HepG2 (cell line): ENCODE results near the gene ULK4. TPM values are rescaled to one million over a fixed set of nuclear protein-coding genes. Genes with fewer than 3 reads are reported as not detected.
"Not testable (repeated sequence)": the region's sequence is repeated elsewhere in the genome, so short reads cannot be mapped to it uniquely, and the experiment has no call there.

ENCODE experiments used
- ATAC-seq: fragments of 200-7000 bp; cut with Tn5 transposase; 3 replicates; pipeline ENCODE4 v1.9.1; 2020; ENCODE audit warnings: mild to moderate bottlenecking, moderate library complexity
- BruUV-seq: library from RNA; stranded (reverse); fragments of 400-500 nt; replicated peaks from 2 replicates; lab custom pipeline; 2021; lab: Mats Ljungman, UMichigan
- CTCF ChIA-PET: fragments of 300-600 bp; formaldehyde crosslinking; extraction: SDS; loops from one replicate; lab custom pipeline; 2021; ENCODE audit warnings: low total read pairs, inconsistent platforms, low intra/inter-chr PET ratio; lab: Yijun Ruan, JAX
- POLR2A ChIA-PET: fragments of 350-600 bp; sonication (Branson Sonifier 250); formaldehyde crosslinking; loops from one replicate; lab custom pipeline; 2020; ENCODE audit warnings: antibody characterized with exemption, inconsistent platforms; lab: Yijun Ruan, JAX
- DNase-seq: peaks from one replicate; pipeline ENCODE4 v3.0.0-alpha.2; 2015; ENCODE audit warnings: low spot score
- FAIRE-seq: peaks from 3 replicates; lab custom pipeline; 2011; peaks lifted over from hg19 to GRCh38; lab: Jason Lieb, UNC
- H2AFZ ChIP-seq: one replicate; pipeline ENCODE4 v1.6.1; 2011; ENCODE audit warnings: low read length, inconsistent platforms
- H3K27ac ChIP-seq: fragments of 300-600 bp; 3 replicates; pipeline ENCODE4 v1.8.0; 2011; ENCODE audit warnings: mixed run types, mild to moderate bottlenecking, mixed read lengths, low read length, inconsistent platforms; ENCODE audit not compliant: insufficient read depth; ENCODE audit errors: extremely low read length
- H3K27me3 ChIP-seq, 2 experiments: fragments of 200-600 bp in 1 of 2; 2 replicates in 1 of 2; 3 replicates in 1 of 2; pipeline versions ENCODE4 v1.6.0 to v1.8.0; 2011; ENCODE audit warnings: low read length in 2 of 2, mild to moderate bottlenecking in 2 of 2, moderate library complexity in 2 of 2, inconsistent platforms in 1 of 2; ENCODE audit not compliant: insufficient read depth in 2 of 2, control insufficient read depth in 1 of 2
- H3K36me3 ChIP-seq, 2 experiments: fragments of 200-600 bp in 1 of 2; replicated peaks in 1 of 2; 2 replicates in 1 of 2; 3 replicates in 1 of 2; pipeline versions ENCODE4 v1.5.1 to v1.8.0; 2011; ENCODE audit warnings: low read length in 2 of 2, inconsistent platforms in 1 of 2; ENCODE audit not compliant: insufficient read depth in 2 of 2, control insufficient read depth in 1 of 2
- H3K4me1 ChIP-seq: 2 replicates; pipeline ENCODE4 v1.5.1; 2012; ENCODE audit warnings: low read length, inconsistent platforms; ENCODE audit not compliant: insufficient read depth
- H3K4me2 ChIP-seq: 2 replicates; pipeline ENCODE4 v1.6.0; 2011; ENCODE audit warnings: low read depth, low read length, inconsistent platforms
- H3K4me3 ChIP-seq, 3 experiments: fragments of 200-600 bp in 1 of 3; sonication (generic), shearing (Covaris generic) in 1 of 3; replicated peaks in 1 of 3; 2 replicates each; pipeline ENCODE4 v1.5.1; 2011 to 2016; ENCODE audit warnings: low read length in 3 of 3, inconsistent platforms in 2 of 3, low read depth in 2 of 3, mild to moderate bottlenecking in 2 of 3, control low read depth in 1 of 3, mixed read lengths in 1 of 3; ENCODE audit not compliant: insufficient read depth in 1 of 3
- H3K79me2 ChIP-seq: one replicate; pipeline ENCODE4 v1.6.1; 2011; ENCODE audit warnings: low read length, inconsistent platforms; ENCODE audit not compliant: insufficient read depth
- H3K9ac ChIP-seq: 2 replicates; pipeline ENCODE4 v1.6.0; 2011; ENCODE audit warnings: mild to moderate bottlenecking, low read depth, low read length, inconsistent platforms; ENCODE audit not compliant: insufficient read depth
- H3K9me3 ChIP-seq: 2 replicates; pipeline ENCODE4 v1.5.1; 2012; ENCODE audit warnings: mild to moderate bottlenecking, low read length
- H4K20me1 ChIP-seq: 2 replicates; pipeline ENCODE4 v1.6.0; 2011; ENCODE audit warnings: inconsistent platforms, mild to moderate bottlenecking, low read length, moderate library complexity; ENCODE audit not compliant: insufficient read depth
- MXI1 ChIP-seq: IDR thresholded peaks from 3 replicates; pipeline ENCODE4 v1.6.1; 2012; ENCODE audit warnings: low read depth, low read length, inconsistent platforms, borderline replicate concordance
- MYC ChIP-seq: sonication (generic); formaldehyde crosslinking; IDR thresholded peaks from 2 replicates; pipeline ENCODE4 v1.9.0; 2021; ENCODE audit warnings: missing genetic modification reagents, borderline replicate concordance
- SOX5 ChIP-seq: IDR thresholded peaks from 2 replicates; pipeline ENCODE4 v1.6.1; 2016; ENCODE audit warnings: borderline replicate concordance
- THRA ChIP-seq: sonication (generic); formaldehyde crosslinking; IDR thresholded peaks from 2 replicates; pipeline ENCODE4 v1.4.0; 2020; ENCODE audit warnings: missing genetic modification reagents, borderline replicate concordance
- ZNF205 ChIP-seq: IDR thresholded peaks from 2 replicates; pipeline ENCODE4 v1.6.1; 2018; ENCODE audit warnings: missing biosample characterization, missing genetic modification reagents
- ZNF331 ChIP-seq: sonication (generic); formaldehyde crosslinking; IDR thresholded peaks from 2 replicates; pipeline ENCODE4 v1.4.0; 2020; ENCODE audit warnings: missing genetic modification reagents
- ZNF547 ChIP-seq: sonication (generic); formaldehyde crosslinking; IDR thresholded peaks from 2 replicates; pipeline ENCODE4 v1.5.1; 2020; ENCODE audit warnings: mild to moderate bottlenecking, missing genetic modification reagents
- ZNF564 ChIP-seq: sonication (generic); formaldehyde crosslinking; IDR thresholded peaks from 2 replicates; pipeline ENCODE4 v1.8.1; 2023; ENCODE audit warnings: mild to moderate bottlenecking, missing genetic modification reagents
- ZNF703 ChIP-seq: sonication (generic); formaldehyde crosslinking; IDR thresholded peaks from 2 replicates; pipeline ENCODE4 v1.5.1; 2020; ENCODE audit warnings: missing genetic modification reagents, mild to moderate bottlenecking, moderate library complexity, borderline replicate concordance
- ZNF747 ChIP-seq: sonication (generic); formaldehyde crosslinking; IDR thresholded peaks from 2 replicates; pipeline ENCODE4 v1.8.1; 2023; ENCODE audit warnings: missing genetic modification reagents, mild to moderate bottlenecking, borderline replicate concordance
- ZNF792 ChIP-seq: IDR thresholded peaks from 2 replicates; pipeline ENCODE4 v1.6.1; 2016
- WGBS: methylation state at CpG from one replicate; pipeline ENCODE4 v1.1.6; 2017; ENCODE audit warnings: low lambda C conversion rate; 5-methylcytosine and 5-hydroxymethylcytosine counted together
- in situ Hi-C: cut with HindIII; loops from 2 replicates; pipeline ENCODE4 v1.10.0; 2017; ENCODE audit warnings: low pct_unique_long_range_greater_than_20kb; ENCODE audit not compliant: extremely low pct_ligation_motif_present
- intact Hi-C: fragments of 100-400 bp; cut with micrococcal nuclease; formaldehyde crosslinking; loops from one replicate; pipeline ENCODE4 v1.10.0; 2022; ENCODE audit not compliant: unreplicated experiment
- polyA plus RNA-seq, 8 experiments: library from polyadenylated mRNA; depleted of rRNA in 3 of 8; stranded (reverse) in 7 of 8; unstranded in 1 of 8; fragments of >200 nt; fragmentation: Illumina TruSeq in 4 of 8; extraction: Trizol in 4 of 8; gene quantifications; 2 replicates each; pipeline versions ENCODE4 v1.2.1 to v1.2.3, GENCODE V29; 2011 to 2016; ENCODE audit warnings: low read depth in 4 of 8, missing spikeins in 1 of 8, mixed read lengths in 1 of 8; ENCODE audit not compliant: insufficient read depth in 1 of 8
- total RNA-seq, 5 experiments: library from RNA; depleted of rRNA; stranded (reverse); fragments of >200 nt; fragmentation: Illumina TruSeq; extraction: Trizol; gene quantifications; 2 replicates each; pipeline ENCODE4 v1.2.3, GENCODE V29; 2016; ENCODE audit warnings: low read depth in 1 of 5

ULK4 gene
- total and polyA plus RNA-seq, 2 of the 13 experiments (the other 11 are each of a cell fraction or from before 2014, with no cell fraction given), result 6.7 to 11.8 TPM

DNA sequence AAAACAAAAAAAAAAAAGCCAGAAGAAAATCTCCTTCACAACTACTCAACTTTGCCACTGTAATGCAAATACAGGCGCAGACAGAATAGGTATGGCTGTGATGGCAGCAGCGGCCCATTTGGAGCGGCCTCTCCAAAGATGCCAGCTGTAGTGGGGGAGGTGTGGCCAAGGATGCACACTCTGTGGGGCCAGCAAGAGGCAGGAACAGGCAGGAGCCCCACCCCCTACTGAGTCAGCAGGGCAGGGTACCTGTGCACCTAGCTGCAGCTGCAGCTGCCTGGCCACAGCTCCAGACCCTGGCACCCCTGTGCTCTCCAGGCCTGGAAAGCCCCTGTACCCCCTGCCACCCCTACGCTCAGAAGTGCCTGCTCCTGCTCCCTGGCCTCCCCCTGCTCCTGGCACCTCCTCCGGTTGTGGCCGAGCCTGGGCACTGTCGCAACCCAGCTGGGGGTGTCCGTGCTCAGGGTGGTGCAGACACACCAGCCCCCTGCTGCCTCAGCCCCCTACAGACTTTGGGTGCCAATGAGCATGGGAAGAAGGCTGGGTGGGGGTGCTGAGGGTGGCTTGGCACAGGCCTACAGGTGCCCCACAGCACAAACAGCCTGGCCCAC, 312.7 kb downstream of the ULK4 start (continued):
- TF ChIP-seq ZNF547, result no peak
- no peak for TF ChIP-seq MXI1
- TF ChIP-seq ZNF205 (CRISPR knock-in tag), result no peak
- TF ChIP-seq THRA, result no peak
- TF ChIP-seq ZNF792, result no peak
- TF ChIP-seq ZNF564 (CRISPR knock-in tag), result no peak

DNA sequence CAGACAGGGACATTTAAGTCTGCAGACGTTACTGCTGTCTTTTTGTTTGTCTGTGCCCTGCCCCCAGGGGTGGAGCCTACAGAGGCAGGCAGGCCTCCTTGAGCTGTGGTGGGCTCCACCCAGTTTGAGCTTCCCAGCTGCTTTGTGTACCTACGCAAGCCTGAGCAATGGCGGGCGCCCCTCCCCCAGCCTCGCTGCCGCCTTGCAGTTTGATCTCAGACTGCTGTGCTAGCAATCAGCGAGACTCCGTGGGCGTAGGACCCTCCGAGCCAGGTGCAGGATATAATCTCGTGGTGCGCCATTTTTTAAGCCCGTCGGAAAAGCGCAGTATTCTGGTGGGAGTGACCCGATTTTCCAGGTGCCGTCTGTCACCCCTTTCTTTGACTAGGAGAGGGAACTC, 314.2 kb downstream of the ULK4 start:
- H3K4me2 ChIP-seq, H4K20me1 ChIP-seq, H3K27me3 ChIP-seq, DNase-seq, CTCF ChIA-PET, H3K4me1 ChIP-seq, intact Hi-C loops, H3K9me3 ChIP-seq, H3K27ac ChIP-seq, FAIRE-seq, H3K79me2 ChIP-seq, H3K36me3 ChIP-seq, ATAC-seq, in situ Hi-C loops, H3K4me3 ChIP-seq, BruUV-seq, H3K9ac ChIP-seq, POLR2A ChIA-PET, H2AFZ ChIP-seq: not testable (repeated sequence)
- WGBS, result 95% methylated on average over 6 of the region's 17 CpGs

DNA sequence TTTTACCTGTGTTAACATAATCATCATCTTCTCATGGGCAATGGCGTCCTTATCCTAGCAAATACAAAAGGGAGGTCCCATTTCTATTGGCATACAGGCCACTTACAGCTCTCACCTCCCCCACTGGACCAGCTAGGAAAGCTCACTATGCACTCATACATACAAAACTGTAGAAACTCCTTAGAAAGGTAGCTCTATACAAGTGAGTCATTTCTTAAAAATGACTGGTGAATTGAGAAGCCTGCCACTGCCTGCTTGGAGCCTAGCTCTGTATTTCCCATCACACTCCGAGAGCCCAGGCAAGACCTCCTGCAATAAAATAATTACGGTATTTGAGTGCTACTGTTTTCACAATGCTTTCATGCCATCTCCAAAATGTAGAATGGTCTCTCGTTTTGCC, 321.8 kb downstream of the ULK4 start:
- intact Hi-C loops, result no loop called here
- TF ChIP-seq SOX5 (CRISPR knock-in tag) (no peak), ZNF747 (CRISPR knock-in tag) (no peak), ZNF331 (no peak), ZNF703 (no peak), MYC (CRISPR knock-in tag) (no peak)
- Histone ChIP-seq H3K79me2 (no peaks in the 10 kb centered on the region), H3K9ac (no peak overlapping the region), H3K4me1 (no peaks in the 10 kb centered on the region), H3K4me3 (no peak overlapping the region), H2AFZ (no peak overlapping the region), H3K36me3 (no peaks in the 10 kb centered on the region), H3K9me3 (no peaks in the 10 kb centered on the region), H4K20me1 (no peaks in the 10 kb centered on the region), H3K4me2 (no peak overlapping the region), H3K27ac (no peak overlapping the region), H3K27me3 (no peaks in the 10 kb centered on the region)
- ATAC-seq (no peak), DNase-seq (no peak), FAIRE-seq (no peak)
- ChIA-PET POLR2A (no interaction called here), CTCF (no interaction called here)
- in situ Hi-C loops, result no loop called here
- WGBS, result 73% methylated on average over 4 of the region's 4 CpGs
- BruUV-seq, result no TSS peak
